H9 (cell line): ENCODE results near the gene ARL4D. TPM values are rescaled to one million over a fixed set of nuclear protein-coding genes. Genes with fewer than 3 reads are reported as not detected.

Experiments
- DNase-seq: peaks from one replicate; pipeline ENCODE4 v3.0.0-alpha.2; 2017
- H2AFZ ChIP-seq: one replicate; pipeline ENCODE4 v1.6.1; 2013; ENCODE audit warnings: mild to moderate bottlenecking, low read length, control low read depth, moderate library complexity
- H2AK5ac ChIP-seq: 2 replicates; pipeline ENCODE4 v1.6.1; 2013; ENCODE audit warnings: low read length, control low read depth, mixed read lengths; ENCODE audit not compliant: insufficient read length
- H2BK120ac ChIP-seq: one replicate; pipeline ENCODE4 v1.6.1; 2013; ENCODE audit warnings: low read depth, mild to moderate bottlenecking, low read length, control low read depth, inconsistent platforms; ENCODE audit not compliant: poor library complexity, severe bottlenecking
- H2BK12ac ChIP-seq: 2 replicates; pipeline ENCODE4 v1.6.1; 2013; ENCODE audit warnings: low read length, control low read depth, mixed read lengths, low read depth; ENCODE audit not compliant: insufficient read length
- H2BK15ac ChIP-seq: 2 replicates; pipeline ENCODE4 v1.6.1; 2013; ENCODE audit warnings: low read depth, low read length, control low read depth
- H2BK20ac ChIP-seq: one replicate; pipeline ENCODE4 v1.6.1; 2013; ENCODE audit warnings: low read depth, mild to moderate bottlenecking, low read length, control low read depth, inconsistent platforms; ENCODE audit not compliant: poor library complexity, severe bottlenecking
- H2BK5ac ChIP-seq: 2 replicates; pipeline ENCODE4 v1.6.1; 2013; ENCODE audit warnings: low read length, control low read depth, mixed read lengths; ENCODE audit not compliant: insufficient read length
- H3K14ac ChIP-seq: 2 replicates; pipeline ENCODE4 v1.6.1; 2013; ENCODE audit warnings: low read length, control low read depth; ENCODE audit not compliant: insufficient read depth
- H3K18ac ChIP-seq: 2 replicates; pipeline ENCODE4 v1.6.1; 2013; ENCODE audit warnings: low read depth, mild to moderate bottlenecking, mixed read lengths, low read length, control low read depth; ENCODE audit not compliant: insufficient read length
- H3K23ac ChIP-seq: 2 replicates; pipeline ENCODE4 v1.6.1; 2013; ENCODE audit warnings: low read length, control low read depth, mixed read lengths, low read depth; ENCODE audit not compliant: insufficient read length
- H3K23me2 ChIP-seq: 2 replicates; pipeline ENCODE4 v1.6.1; 2013; ENCODE audit warnings: low read depth, mild to moderate bottlenecking, mixed read lengths, low read length, control low read depth; ENCODE audit not compliant: insufficient read length, poor library complexity, severe bottlenecking
- H3K27ac ChIP-seq: 2 replicates; pipeline ENCODE4 v1.5.1; 2013; ENCODE audit warnings: low read length, control low read depth, mixed read lengths, low read depth; ENCODE audit not compliant: insufficient read length
- H3K27me3 ChIP-seq: 2 replicates; pipeline ENCODE4 v1.6.1; 2013; ENCODE audit warnings: low read length, control low read depth, inconsistent platforms; ENCODE audit not compliant: insufficient read depth
- H3K4ac ChIP-seq: 2 replicates; pipeline ENCODE4 v1.6.1; 2013; ENCODE audit warnings: low read depth, mild to moderate bottlenecking, control low read depth, inconsistent platforms, low read length, moderate library complexity
- H3K4me1 ChIP-seq: 2 replicates; pipeline ENCODE4 v1.6.1; 2013; ENCODE audit warnings: low read length, control low read depth, inconsistent platforms; ENCODE audit not compliant: insufficient read depth
- H3K4me2 ChIP-seq: 2 replicates; pipeline ENCODE4 v1.6.1; 2013; ENCODE audit warnings: low read length, control low read depth, mixed read lengths; ENCODE audit not compliant: insufficient read length, insufficient read depth
- H3K56ac ChIP-seq: 2 replicates; pipeline ENCODE4 v1.6.1; 2013; ENCODE audit warnings: low read depth, mild to moderate bottlenecking, mixed read lengths, low read length, control low read depth; ENCODE audit not compliant: insufficient read length
- H3K79me1 ChIP-seq: 2 replicates; pipeline ENCODE4 v1.6.1; 2013; ENCODE audit warnings: low read depth, mild to moderate bottlenecking, moderate library complexity, low read length, control low read depth, inconsistent platforms; ENCODE audit not compliant: insufficient read depth, poor library complexity, severe bottlenecking
- H3K79me2 ChIP-seq: 2 replicates; pipeline ENCODE4 v1.6.1; 2013; ENCODE audit warnings: low read length, control low read depth, inconsistent platforms; ENCODE audit not compliant: insufficient read depth
- H3K9ac ChIP-seq: 2 replicates; pipeline ENCODE4 v1.6.1; 2013; ENCODE audit warnings: low read length, control low read depth, mixed read lengths; ENCODE audit not compliant: insufficient read length; ENCODE audit errors: extremely low read depth
- H3K9me3 ChIP-seq: one replicate; pipeline ENCODE4 v1.6.1; 2013; ENCODE audit warnings: low read depth, low read length, inconsistent platforms; ENCODE audit not compliant: control insufficient read depth
- H3T11ph ChIP-seq: one replicate; pipeline ENCODE4 v1.6.1; 2013; ENCODE audit warnings: mild to moderate bottlenecking, low read length, control low read depth, inconsistent platforms
- H4K20me1 ChIP-seq: one replicate; pipeline ENCODE4 v1.6.1; 2013; ENCODE audit not compliant: control insufficient read depth, insufficient read length, insufficient read depth
- H4K5ac ChIP-seq: 2 replicates; pipeline ENCODE4 v1.6.1; 2013; ENCODE audit warnings: low read depth, mild to moderate bottlenecking, mixed read lengths, low read length, control low read depth; ENCODE audit not compliant: insufficient read length
- H4K8ac ChIP-seq: replicated peaks from 2 replicates; pipeline ENCODE4 v1.6.1; 2013; ENCODE audit warnings: low read length, control low read depth, mixed read lengths, low read depth; ENCODE audit not compliant: insufficient read length
- H4K91ac ChIP-seq: 2 replicates; pipeline ENCODE4 v1.6.1; 2013; ENCODE audit warnings: low read depth, mild to moderate bottlenecking, moderate library complexity, mixed read lengths, low read length, control low read depth; ENCODE audit not compliant: insufficient read length
- H3K27ac Mint-ChIP-seq, 3 experiments: 2 replicates in 2 of 3; 3 replicates in 1 of 3; pipeline ENCODE4 v1.8.0; 2020 to 2021; ENCODE audit warnings: mixed read lengths in 3 of 3, mild to moderate bottlenecking in 1 of 3, moderate library complexity in 1 of 3
- H3K27me3 Mint-ChIP-seq: 2 replicates; pipeline ENCODE4 v1.8.0; 2021; ENCODE audit warnings: low read depth, mild to moderate bottlenecking, moderate library complexity, mixed read lengths
- H3K36me3 Mint-ChIP-seq, 3 experiments: 2 replicates in 2 of 3; 3 replicates in 1 of 3; pipeline ENCODE4 v1.8.0; 2020 to 2021; ENCODE audit warnings: low read depth in 3 of 3, mixed read lengths in 3 of 3; ENCODE audit not compliant: insufficient read depth in 1 of 3
- H3K4me1 Mint-ChIP-seq, 2 experiments: 2 replicates each; pipeline ENCODE4 v1.8.0; 2020; ENCODE audit warnings: mixed read lengths in 2 of 2
- H3K4me3 Mint-ChIP-seq, 2 experiments: 2 replicates in 1 of 2; 3 replicates in 1 of 2; pipeline ENCODE4 v1.8.0; 2020 to 2021; ENCODE audit warnings: mild to moderate bottlenecking in 2 of 2, mixed read lengths in 2 of 2, moderate library complexity in 1 of 2
- H3K9me3 Mint-ChIP-seq, 2 experiments: 2 replicates in 1 of 2; 3 replicates in 1 of 2; pipeline ENCODE4 v1.8.0; 2020; ENCODE audit warnings: mild to moderate bottlenecking in 2 of 2, mixed read lengths in 2 of 2, moderate library complexity in 1 of 2
- CTCF ChIP-seq: fragments of 200-600 bp; sonication (generic); conservative IDR thresholded peaks from 3 replicates; pipeline ENCODE4 v1.8.0; 2021; ENCODE audit warnings: antibody characterized with exemption, mild to moderate bottlenecking
- WGBS: extraction: QIAGEN DNeasy Blood & Tissue Kit; methylation state at CpG from one replicate; pipeline ENCODE4 v1.1.7; 2013; ENCODE audit warnings: missing lambda C conversion rate, low lambda C conversion rate, mixed read lengths; ENCODE audit not compliant: insufficient read length; ENCODE audit errors: extremely low coverage; 5-methylcytosine and 5-hydroxymethylcytosine counted together
- total RNA-seq: library from RNA; stranded (reverse); gene quantifications from 2 replicates; pipeline ENCODE4 v1.2.1, GENCODE V29; 2021

ARL4D gene
- total RNA-seq, 1 experiment from 2014 or later = 6.2 TPM

DNA sequence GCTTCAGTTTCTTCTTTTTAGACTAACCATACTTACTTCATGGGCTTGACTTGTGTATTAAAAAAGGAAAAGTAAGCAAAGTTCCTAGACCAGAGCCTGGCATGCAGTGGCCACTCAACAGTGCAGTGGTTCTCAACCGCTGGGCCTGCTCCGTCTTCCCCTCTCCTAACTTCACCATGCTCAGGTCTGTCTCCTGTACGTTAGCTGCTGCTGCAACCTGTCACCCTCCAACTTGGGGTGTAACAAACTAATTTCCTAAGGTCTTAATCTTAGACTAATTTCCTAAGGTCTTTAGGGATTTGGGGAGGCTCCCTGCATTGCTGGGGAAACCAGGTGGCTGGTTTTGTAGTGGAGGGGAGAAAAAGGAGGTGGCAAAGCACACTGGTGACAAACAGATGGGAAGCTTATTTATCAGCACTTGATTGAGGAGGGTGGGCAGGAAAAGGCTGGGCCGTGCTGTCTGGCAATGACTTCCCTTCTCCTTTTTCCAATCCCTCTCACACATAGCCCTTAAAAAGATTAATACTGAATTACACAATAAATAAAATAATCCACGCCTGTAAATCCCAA lies 2.2 kb upstream of the ARL4D start:
- H2BK20ac ChIP-seq = no peak overlapping the region
- no peaks in the 10 kb centered on the region for H3K27me3 ChIP-seq
- no peak overlapping the region for H2BK120ac ChIP-seq
- no peak overlapping the region for H3K14ac ChIP-seq
- H3K18ac ChIP-seq = no peak overlapping the region
- no peaks in the 10 kb centered on the region for H3K9me3 ChIP-seq
- no peaks in the 10 kb centered on the region; the same call in 1 of the 2 replicates for H3K4me1 ChIP-seq
- H3K23ac ChIP-seq = no peak overlapping the region
- TF ChIP-seq CTCF = no peak
- Mint-ChIP-seq H3K36me3 (peaks cover 0 to 14% (median 0%) of the 10 kb centered on the region in 3 experiments; a peak in 4 of 7 replicates), H3K4me1 (peaks cover 10 to 25% of the 10 kb centered on the region in 2 experiments), H3K9me3 (no peaks in the 10 kb centered on the region; a peak in 1 of 5 replicates), H3K27me3 (no peaks in the 10 kb centered on the region; the same call in 1 of the 2 replicates), H3K4me3 (no peak overlapping the region), H3K27ac (no peak overlapping the region)
- no peak overlapping the region for H3K56ac ChIP-seq
- no peaks in the 10 kb centered on the region for H3K79me2 ChIP-seq
- H3K27ac ChIP-seq = no peak overlapping the region
- H3K23me2 ChIP-seq = peaks cover 7% of the 10 kb centered on the region
- H3K79me1 ChIP-seq = no peaks in the 10 kb centered on the region
- no peak overlapping the region for H3K9ac ChIP-seq
- WGBS = no CpG with 5 or more reads among the region's 5 CpGs
- H4K20me1 ChIP-seq = no peaks in the 10 kb centered on the region
- H3K4me2 ChIP-seq = no peak overlapping the region
- H3T11ph ChIP-seq = no peak overlapping the region
- H2BK5ac ChIP-seq = no peak overlapping the region
- no peak overlapping the region for H2BK12ac ChIP-seq
- H2AFZ ChIP-seq = no peak overlapping the region
- H4K8ac ChIP-seq = no peak overlapping the region
- no peak overlapping the region for H4K91ac ChIP-seq
- H4K5ac ChIP-seq = no peak overlapping the region
- H2AK5ac ChIP-seq = no peak overlapping the region
- no peak overlapping the region for H2BK15ac ChIP-seq
- no peak for DNase-seq
- no peak overlapping the region for H3K4ac ChIP-seq
